ENCODE measurements around the gene PNLIPRP3. TPM values are rescaled to one million over a fixed set of nuclear protein-coding genes. Genes with fewer than 3 reads are reported as not detected.

The PNLIPRP3 gene
- total and polyA plus RNA-seq, 10 of the 15 experiments (the other 5 are each of a cell fraction or from before 2014, with no cell fraction given) = 0.03 TPM; not detected in 9

DNA sequence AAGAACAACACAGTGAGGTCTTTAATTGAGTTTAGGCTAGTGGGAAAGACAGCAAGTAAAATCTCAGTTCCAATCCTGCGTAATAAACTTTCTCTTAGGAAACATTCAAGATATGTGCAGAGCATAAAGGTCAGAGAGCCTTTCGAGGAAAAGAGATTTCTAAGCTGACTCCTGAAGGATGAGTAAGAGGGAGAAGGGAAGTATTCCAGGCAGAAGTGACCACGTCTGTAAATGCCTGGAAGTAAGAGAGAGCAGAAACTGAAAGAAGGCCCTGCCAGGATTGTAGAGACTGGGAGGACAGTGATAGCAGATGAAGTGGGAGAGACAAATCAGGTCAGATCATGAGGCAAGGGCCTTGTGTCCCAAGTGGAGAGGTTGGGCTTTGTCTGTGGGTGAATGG is 41.8 kb downstream of the PNLIPRP3 start:
- H3K9ac ChIP-seq (ENCODE audit: control insufficient read depth, insufficient read depth, low read length) = no peak overlapping the region
- intact Hi-C loops (cut with micrococcal nuclease; ENCODE audit: unreplicated experiment) (no loop called here), in situ Hi-C loops (cut with MboI) (no loop called here)
- no peak overlapping the region for H3K4me2 ChIP-seq (ENCODE audit: control insufficient read depth, insufficient read depth)
- H4K20me1 ChIP-seq (ENCODE audit: control insufficient read depth, insufficient read depth) = no peaks in the 10 kb centered on the region
- H3K79me2 ChIP-seq (ENCODE audit: control insufficient read depth, insufficient read depth, low read length) = no peaks in the 10 kb centered on the region
- H3K27ac ChIP-seq (ENCODE audit: control insufficient read depth, insufficient read depth) = no peak overlapping the region
- H2AFZ ChIP-seq (ENCODE audit: control insufficient read depth, low read depth, low read length) = no peak overlapping the region
- no peaks in the 10 kb centered on the region for H3K36me3 ChIP-seq (ENCODE audit: control insufficient read depth in 2 of 2, insufficient read depth in 2 of 2, low read length in 1 of 2)
- DNase-seq (ENCODE audit: low read depth, low spot score) (no peak), ATAC-seq (no peak), FAIRE-seq (no peak)
- no peaks in the 10 kb centered on the region for H3K27me3 ChIP-seq (replicated peaks in 1 of 2; ENCODE audit: control insufficient read depth in 2 of 2, insufficient read depth in 2 of 2, low read length in 1 of 2)
- POLR2A ChIA-PET = no interaction called here
- TF ChIP-seq CEBPB (IDR thresholded peaks at IDR 0.05; ENCODE audit: borderline replicate concordance in 1 of 2, low read depth in 2 of 2, low read length in 2 of 2) (no peak), PAX8 (IDR thresholded peaks at IDR 0.05) (no peak), RB1 (IDR thresholded peaks at IDR 0.05; ENCODE audit: borderline replicate concordance) (no peak), TARDBP (IDR thresholded peaks at IDR 0.05; ENCODE audit: borderline replicate concordance) (no peak), KAT2A (conservative IDR thresholded peaks at IDR 0.05; ENCODE audit: control insufficient read depth, low read depth, low read length) (no peak), GATAD2B (conservative IDR thresholded peaks at IDR 0.05; ENCODE audit: low read depth) (no peak), JUNB (IDR thresholded peaks at IDR 0.05) (no peak)
- TF ChIP-seq, protein P1, sequence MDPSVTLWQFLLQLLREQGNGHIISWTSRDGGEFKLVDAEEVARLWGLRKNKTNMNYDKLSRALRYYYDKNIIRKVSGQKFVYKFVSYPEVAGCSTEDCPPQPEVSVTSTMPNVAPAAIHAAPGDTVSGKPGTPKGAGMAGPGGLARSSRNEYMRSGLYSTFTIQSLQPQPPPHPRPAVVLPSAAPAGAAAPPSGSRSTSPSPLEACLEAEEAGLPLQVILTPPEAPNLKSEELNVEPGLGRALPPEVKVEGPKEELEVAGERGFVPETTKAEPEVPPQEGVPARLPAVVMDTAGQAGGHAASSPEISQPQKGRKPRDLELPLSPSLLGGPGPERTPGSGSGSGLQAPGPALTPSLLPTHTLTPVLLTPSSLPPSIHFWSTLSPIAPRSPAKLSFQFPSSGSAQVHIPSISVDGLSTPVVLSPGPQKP (IDR thresholded peaks at IDR 0.05; ENCODE audit: low read depth, low read length) = no peak
- SMC1A ChIA-PET (ENCODE audit: uncharacterized antibody, unreplicated experiment) = interaction anchor here (1.4 kb wide), 1 partner anchor 28 kb away, joined by 4 read pairs; no protein-coding TSS in a partner anchor
- CTCF ChIA-PET = interaction anchor here (0.6 to 1.1 kb wide), 2 partner anchors 21 to 1311 kb away, joined by 3 to 7 read pairs; no protein-coding TSS in a partner anchor
- BruUV-seq (replicated peaks) = no TSS peak
- H3K9me3 ChIP-seq (replicated peaks; ENCODE audit: control insufficient read depth, insufficient read depth, low read length) = no peaks in the 10 kb centered on the region
- WGBS (ENCODE audit: insufficient coverage, insufficient replicate concordance, low lambda C conversion rate, missing lambda C conversion rate) = 10% methylated on average over 3 of the region's 3 CpGs
- H3K4me1 ChIP-seq (ENCODE audit: control insufficient read depth, insufficient read depth, low read length) = no peaks in the 10 kb centered on the region
- no peak overlapping the region for H3K4me3 ChIP-seq
- RAD21 ChIA-PET (ENCODE audit: unreplicated experiment) = no interaction called here
